Keratinocyte (primary cell): Measurements from ENCODE around the gene MAST3.

Experiments used
- CTCF ChIP-seq, 3 experiments: IDR thresholded peaks in 1 of 3; conservative IDR thresholded peaks in 1 of 3; optimal IDR thresholded peaks in 1 of 3; 2 replicates in 2 of 3; 3 replicates in 1 of 3; pipeline versions ENCODE3 to v1.5.1; 2011; ENCODE audit warnings: low read length in 3 of 3, mild to moderate bottlenecking in 3 of 3, moderate library complexity in 2 of 3, control low read depth in 1 of 3, inconsistent platforms in 1 of 3; ENCODE audit not compliant: insufficient read depth in 2 of 3; ENCODE audit errors: extremely low read depth in 1 of 3
- EZH2 ChIP-seq: IDR thresholded peaks from one replicate; pipeline ENCODE4 v1.6.1; 2012; ENCODE audit warnings: inconsistent platforms, mild to moderate bottlenecking, low read length, moderate library complexity

- TF ChIP-seq CTCF (optimal IDR thresholded peaks at IDR 0.05 in 1 of 3, IDR thresholded peaks at IDR 0.05 in 1 of 3, conservative IDR thresholded peaks at IDR 0.05 in 1 of 3; ENCODE audit: extremely low read depth in 1 of 3, insufficient read depth in 2 of 3, low read length in 3 of 3), result no peak
- no peak for TF ChIP-seq EZH2
Measured at GRCh38 chr19:18072335-18072734, 25.2 kb upstream of the MAST3 start.
